ENCODE measurements around the gene LDOC1. TPM values are rescaled to one million over a fixed set of nuclear protein-coding genes. Genes with fewer than 3 reads are reported as not detected.
"Not testable (repeated sequence)": the region's sequence is repeated elsewhere in the genome, so short reads cannot be mapped to it uniquely, and the experiment has no call there.

The LDOC1 gene
- 14.9 and 22.3 TPM in 2 replicates for total RNA-seq

GRCh38 chrX:141176586-141177451, at the start of gene LDOC1:
LDOC1 (minus strand) TSS chrX:141177129; CDS start chrX:141177021, 108 bp downstream.
- TF ChIP-seq CTCF (conservative IDR thresholded peaks at IDR 0.05; ENCODE audit: low read depth, low read length): no peak
- peak within 1 kb of the TSS; percentile 70 for H3K4me3 ChIP-seq (ENCODE audit: low read depth, low read length)
- DNase-seq (ENCODE audit: low read depth): no peak

GRCh38 chrX:141221611-141222010, 44.7 kb upstream of the LDOC1 start:
- no peak for TF ChIP-seq CTCF (conservative IDR thresholded peaks at IDR 0.05; ENCODE audit: low read depth, low read length)
- H3K4me3 ChIP-seq (ENCODE audit: low read depth, low read length): no peak overlapping the region
- DNase-seq (ENCODE audit: low read depth): no peak

- TF ChIP-seq CTCF (conservative IDR thresholded peaks at IDR 0.05; ENCODE audit: low read depth, low read length): no peak
- peak; percentile 35 for DNase-seq (ENCODE audit: low read depth)
- H3K4me3 ChIP-seq (ENCODE audit: low read depth, low read length): no peak overlapping the region
Measured at GRCh38 chrX:141220342-141221008, 43.5 kb upstream of the LDOC1 start.

GRCh38 chrX:141214196-141214595, 37.3 kb upstream of the LDOC1 start:
- H3K4me3 ChIP-seq (ENCODE audit: low read depth, low read length): no peak overlapping the region
- DNase-seq (ENCODE audit: low read depth): no peak
- no peak for TF ChIP-seq CTCF (conservative IDR thresholded peaks at IDR 0.05; ENCODE audit: low read depth, low read length)

GRCh38 chrX:141201962-141202361, 25.0 kb upstream of the LDOC1 start:
- no peak for TF ChIP-seq CTCF (conservative IDR thresholded peaks at IDR 0.05; ENCODE audit: low read depth, low read length)
- DNase-seq (ENCODE audit: low read depth): no peak
- no peak overlapping the region for H3K4me3 ChIP-seq (ENCODE audit: low read depth, low read length)

GRCh38 chrX:141188573-141188972, 11.6 kb upstream of the LDOC1 start:
- not testable (repeated sequence) for H3K4me3 ChIP-seq (ENCODE audit: low read depth, low read length); DNase-seq (ENCODE audit: low read depth)

- no peak for DNase-seq (ENCODE audit: low read depth)
- no peak overlapping the region for H3K4me3 ChIP-seq (ENCODE audit: low read depth, low read length)
- no peak for TF ChIP-seq CTCF (conservative IDR thresholded peaks at IDR 0.05; ENCODE audit: low read depth, low read length)
Measured at GRCh38 chrX:141185366-141185765, 8.4 kb upstream of the LDOC1 start.

Measured in epithelial cell of proximal tubule (primary cell).